GM12878 (cell line): ENCODE data around the gene SPINK8. TPM values are rescaled to one million over a fixed set of nuclear protein-coding genes. Genes with fewer than 3 reads are reported as not detected.

Source experiments
- ATAC-seq: fragments of 200-7000 bp; cut with Tn5 transposase; 3 replicates; pipeline ENCODE4 v1.9.1; 2020; ENCODE audit warnings: mild to moderate bottlenecking, moderate library complexity
- BruUV-seq: library from RNA; stranded (reverse); fragments of 400-500 nt; replicated peaks from 2 replicates; lab custom pipeline; 2021; lab: Mats Ljungman, UMichigan
- CTCF ChIA-PET: fragments of 300-600 bp; sonication (Branson Sonifier 250); formaldehyde crosslinking; extraction: SDS; loops from one replicate; lab custom pipeline; 2021; ENCODE audit warnings: inconsistent platforms; lab: Yijun Ruan, JAX
- POLR2A ChIA-PET: fragments of 350-600 bp; formaldehyde crosslinking; extraction: SDS; loops from one replicate; lab custom pipeline; 2021; ENCODE audit warnings: inconsistent platforms; lab: Charles Lee
- RAD21 ChIA-PET: fragments of 300-600 bp; sonication (Branson Sonifier 250); formaldehyde crosslinking; loops from one replicate; lab custom pipeline; 2023; ENCODE audit warnings: antibody characterized with exemption; ENCODE audit not compliant: unreplicated experiment; lab: Charles Lee
- SMC1A ChIA-PET: fragments of 300-600 bp; sonication (Branson Sonifier 250); formaldehyde crosslinking; loops from one replicate; lab custom pipeline; 2023; ENCODE audit not compliant: unreplicated experiment, uncharacterized antibody; lab: Charles Lee
- DNase-seq: peaks from one replicate; pipeline ENCODE4 v3.0.0-alpha.2; 2011; ENCODE audit warnings: low read depth, low spot score
- FAIRE-seq: peaks from 3 replicates; lab custom pipeline; 2011; peaks lifted over from hg19 to GRCh38; lab: Jason Lieb, UNC
- H2AFZ ChIP-seq: 2 replicates; pipeline ENCODE4 v1.6.0; 2011; ENCODE audit warnings: low read depth, low read length, control low read depth; ENCODE audit not compliant: control insufficient read depth
- H3K27ac ChIP-seq: 2 replicates; pipeline ENCODE4 v1.5.1; 2011; ENCODE audit warnings: control low read depth; ENCODE audit not compliant: control insufficient read depth, insufficient read depth
- H3K27me3 ChIP-seq, 2 experiments: replicated peaks in 1 of 2; 2 replicates each; pipeline versions ENCODE4 v1.6.0 to v1.6.1; 2011; ENCODE audit warnings: low read length in 1 of 2; ENCODE audit not compliant: control insufficient read depth in 2 of 2, insufficient read depth in 2 of 2
- H3K36me3 ChIP-seq, 2 experiments: 2 replicates each; pipeline ENCODE4 v1.5.1; 2011; ENCODE audit warnings: low read length in 1 of 2; ENCODE audit not compliant: control insufficient read depth in 2 of 2, insufficient read depth in 2 of 2
- H3K4me1 ChIP-seq: 2 replicates; pipeline ENCODE4 v1.6.1; 2011; ENCODE audit warnings: mild to moderate bottlenecking, low read length, moderate library complexity, mixed read lengths; ENCODE audit not compliant: control insufficient read depth, insufficient read depth
- H3K4me2 ChIP-seq: 2 replicates; pipeline ENCODE4 v1.6.0; 2011; ENCODE audit warnings: control low read depth; ENCODE audit not compliant: control insufficient read depth, insufficient read depth
- H3K4me3 ChIP-seq: fragments of 200-600 bp; sonication (generic); 2 replicates; pipeline ENCODE4 v1.5.1; 2016
- H3K79me2 ChIP-seq: 2 replicates; pipeline ENCODE4 v1.6.0; 2011; ENCODE audit warnings: low read length; ENCODE audit not compliant: control insufficient read depth, insufficient read depth
- H3K9ac ChIP-seq: 2 replicates; pipeline ENCODE4 v1.8.0; 2011; ENCODE audit warnings: low read length, control low read depth, mixed read lengths; ENCODE audit not compliant: control insufficient read depth, insufficient read depth
- H3K9me3 ChIP-seq: replicated peaks from 3 replicates; pipeline ENCODE4 v1.5.1; 2011; ENCODE audit warnings: mild to moderate bottlenecking, low read length; ENCODE audit not compliant: control insufficient read depth, insufficient read depth
- H4K20me1 ChIP-seq: 2 replicates; pipeline ENCODE4 v1.6.0; 2011; ENCODE audit not compliant: control insufficient read depth, insufficient read depth
- HDAC2 ChIP-seq: fragments of 200-600 bp; sonication (generic); IDR thresholded peaks from 2 replicates; pipeline ENCODE4 v1.6.1; 2017
- POU2F2 ChIP-seq: IDR thresholded peaks from 3 replicates; pipeline ENCODE4 v1.6.1; 2011; ENCODE audit warnings: low read depth, mild to moderate bottlenecking, low read length, borderline replicate concordance
- RAD51 ChIP-seq: fragments of 450-650 bp; IDR thresholded peaks from 2 replicates; pipeline ENCODE4 v1.6.1; 2016; ENCODE audit warnings: moderate library complexity, mild to moderate bottlenecking, inconsistent platforms
- SIX5 ChIP-seq: IDR thresholded peaks from 2 replicates; pipeline ENCODE4 v1.6.1; 2011; ENCODE audit warnings: mild to moderate bottlenecking, low read depth, low read length, moderate library complexity; ENCODE audit not compliant: severe bottlenecking
- TCF7 ChIP-seq: IDR thresholded peaks from 2 replicates; pipeline ENCODE4 v1.6.1; 2014; ENCODE audit warnings: antibody characterized with exemption, borderline replicate concordance
- WGBS: methylation state at CpG from one replicate; pipeline ENCODE4 v1.1.6; 2016; ENCODE audit warnings: low lambda C conversion rate; ENCODE audit not compliant: insufficient replicate concordance, insufficient coverage; ENCODE audit errors: missing lambda C conversion rate; 5-methylcytosine and 5-hydroxymethylcytosine counted together
- in situ Hi-C: fragments of 300-500 bp; cut with MboI; formaldehyde crosslinking; loops from 9 replicates; pipeline ENCODE4 v1.14.3; 2018; ENCODE audit warnings: mixed read lengths
- intact Hi-C: fragments of 100-400 bp; cut with micrococcal nuclease; formaldehyde crosslinking; loops from one replicate; pipeline ENCODE4 v1.14.2; 2022; ENCODE audit not compliant: unreplicated experiment
- polyA plus RNA-seq, 11 experiments: library from polyadenylated mRNA; depleted of rRNA in 4 of 11; unstranded in 6 of 11; stranded (reverse) in 5 of 11; fragments of >200 nt; fragmentation: Nextera tagmentation in 4 of 11; fragmentation: Illumina TruSeq in 1 of 11; extraction: Ambion mirVana in 4 of 11; extraction: Trizol in 1 of 11; gene quantifications; 1 replicate in 1 of 11; 2 replicates in 10 of 11; pipeline versions ENCODE4 v1.2.1 to v1.2.3, GENCODE V29; 2011 to 2016; ENCODE audit warnings: inconsistent platforms in 2 of 11, missing spikeins in 2 of 11, low read depth in 1 of 11
- total RNA-seq, 4 experiments: library from RNA; depleted of rRNA in 3 of 4; stranded (reverse); fragments of >200 nt in 3 of 4; fragmentation: Illumina TruSeq in 1 of 4; extraction: Trizol in 1 of 4; gene quantifications; 2 replicates each; pipeline versions ENCODE4 v1.2.1 to v1.2.3, GENCODE V29; 2013 to 2021
- TF ChIP-seq, protein P1 (sequence below): IDR thresholded peaks from 2 replicates; pipeline ENCODE4 v1.6.1; 2011; ENCODE audit warnings: low read depth, mild to moderate bottlenecking, low read length, moderate library complexity, borderline replicate concordance; ENCODE audit errors: extremely low read depth
- TF ChIP-seq, protein P2 (sequence below): IDR thresholded peaks from 2 replicates; pipeline ENCODE4 v1.6.1; 2012; ENCODE audit warnings: low read length, inconsistent platforms
- TF ChIP-seq, protein P3 (sequence below): fragments of 450-650 bp; IDR thresholded peaks from 2 replicates; pipeline ENCODE4 v1.6.1; 2016; ENCODE audit warnings: mild to moderate bottlenecking

Gene SPINK8
- total and polyA plus RNA-seq, 10 of the 15 experiments (the other 5 are each of a cell fraction or from before 2014, with no cell fraction given), result not detected

DNA sequence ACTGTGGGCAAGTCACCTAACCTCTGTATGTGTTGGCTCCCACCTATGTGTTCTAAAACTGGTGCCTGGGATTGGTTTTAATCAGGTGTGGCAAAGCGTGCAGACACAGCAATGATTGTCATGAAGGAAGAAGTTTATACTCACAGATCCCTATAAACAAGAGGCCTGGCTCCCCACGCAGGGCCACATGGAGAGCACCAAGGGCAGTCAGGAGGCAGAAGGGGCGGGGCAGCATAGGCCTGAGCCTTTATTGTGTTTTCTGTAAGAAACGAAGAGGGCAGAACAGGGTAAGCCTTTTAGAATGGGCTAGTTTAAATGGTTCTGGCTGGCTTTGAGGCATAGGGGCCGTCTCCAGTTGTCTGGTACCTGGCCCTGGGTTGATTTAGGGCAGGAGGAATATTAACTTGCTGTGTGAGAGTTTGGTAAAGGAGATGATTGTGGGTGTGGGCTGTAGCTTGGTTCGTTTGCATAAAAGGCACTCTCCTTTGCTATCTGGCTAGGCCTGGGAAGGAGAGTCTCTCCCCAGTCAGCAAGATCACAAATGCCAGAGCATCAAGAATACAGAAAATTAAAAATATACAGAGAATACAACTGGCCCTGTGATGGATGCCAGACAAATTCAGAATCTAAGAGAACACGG lies 36.4 kb upstream of the SPINK8 start:
- Histone ChIP-seq H3K4me1 (no peaks in the 10 kb centered on the region), H3K9me3 (no peaks in the 10 kb centered on the region), H3K4me3 (no peak overlapping the region), H3K27ac (no peak overlapping the region), H3K79me2 (no peaks in the 10 kb centered on the region), H4K20me1 (no peaks in the 10 kb centered on the region), H3K27me3 (no peaks in the 10 kb centered on the region; a peak in 1 of 4 replicates), H3K36me3 (no peaks in the 10 kb centered on the region), H3K9ac (no peak overlapping the region), H3K4me2 (no peak overlapping the region), H2AFZ (no peak overlapping the region)
- 19% methylated on average over 7 of the region's 7 CpGs for WGBS
- ATAC-seq (no peak), FAIRE-seq (no peak), DNase-seq (no peak)
- TF ChIP-seq POU2F2, result no peak
- TF ChIP-seq RAD51, result no peak
- TF ChIP-seq, protein P1, sequence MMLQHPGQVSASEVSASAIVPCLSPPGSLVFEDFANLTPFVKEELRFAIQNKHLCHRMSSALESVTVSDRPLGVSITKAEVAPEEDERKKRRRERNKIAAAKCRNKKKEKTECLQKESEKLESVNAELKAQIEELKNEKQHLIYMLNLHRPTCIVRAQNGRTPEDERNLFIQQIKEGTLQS, result no peak
- no peak for TF ChIP-seq HDAC2
- TF ChIP-seq TCF7, result no peak
- TF ChIP-seq, protein P2, sequence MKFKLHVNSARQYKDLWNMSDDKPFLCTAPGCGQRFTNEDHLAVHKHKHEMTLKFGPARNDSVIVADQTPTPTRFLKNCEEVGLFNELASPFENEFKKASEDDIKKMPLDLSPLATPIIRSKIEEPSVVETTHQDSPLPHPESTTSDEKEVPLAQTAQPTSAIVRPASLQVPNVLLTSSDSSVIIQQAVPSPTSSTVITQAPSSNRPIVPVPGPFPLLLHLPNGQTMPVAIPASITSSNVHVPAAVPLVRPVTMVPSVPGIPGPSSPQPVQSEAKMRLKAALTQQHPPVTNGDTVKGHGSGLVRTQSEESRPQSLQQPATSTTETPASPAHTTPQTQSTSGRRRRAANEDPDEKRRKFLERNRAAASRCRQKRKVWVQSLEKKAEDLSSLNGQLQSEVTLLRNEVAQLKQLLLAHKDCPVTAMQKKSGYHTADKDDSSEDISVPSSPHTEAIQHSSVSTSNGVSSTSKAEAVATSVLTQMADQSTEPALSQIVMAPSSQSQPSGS, result no peak
- no peak for TF ChIP-seq SIX5
- TF ChIP-seq, protein P3, sequence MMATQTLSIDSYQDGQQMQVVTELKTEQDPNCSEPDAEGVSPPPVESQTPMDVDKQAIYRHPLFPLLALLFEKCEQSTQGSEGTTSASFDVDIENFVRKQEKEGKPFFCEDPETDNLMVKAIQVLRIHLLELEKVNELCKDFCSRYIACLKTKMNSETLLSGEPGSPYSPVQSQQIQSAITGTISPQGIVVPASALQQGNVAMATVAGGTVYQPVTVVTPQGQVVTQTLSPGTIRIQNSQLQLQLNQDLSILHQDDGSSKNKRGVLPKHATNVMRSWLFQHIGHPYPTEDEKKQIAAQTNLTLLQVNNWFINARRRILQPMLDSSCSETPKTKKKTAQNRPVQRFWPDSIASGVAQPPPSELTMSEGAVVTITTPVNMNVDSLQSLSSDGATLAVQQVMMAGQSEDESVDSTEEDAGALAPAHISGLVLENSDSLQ, result no peak
- ChIA-PET RAD21 (no interaction called here), SMC1A (no interaction called here), POLR2A (no interaction called here), CTCF (no interaction called here)
- in situ Hi-C loops (no loop called here), intact Hi-C loops (no loop called here)
- BruUV-seq, result no TSS peak
